ENCODE data around the gene JAZF1.

JAZF1 gene

DNA sequence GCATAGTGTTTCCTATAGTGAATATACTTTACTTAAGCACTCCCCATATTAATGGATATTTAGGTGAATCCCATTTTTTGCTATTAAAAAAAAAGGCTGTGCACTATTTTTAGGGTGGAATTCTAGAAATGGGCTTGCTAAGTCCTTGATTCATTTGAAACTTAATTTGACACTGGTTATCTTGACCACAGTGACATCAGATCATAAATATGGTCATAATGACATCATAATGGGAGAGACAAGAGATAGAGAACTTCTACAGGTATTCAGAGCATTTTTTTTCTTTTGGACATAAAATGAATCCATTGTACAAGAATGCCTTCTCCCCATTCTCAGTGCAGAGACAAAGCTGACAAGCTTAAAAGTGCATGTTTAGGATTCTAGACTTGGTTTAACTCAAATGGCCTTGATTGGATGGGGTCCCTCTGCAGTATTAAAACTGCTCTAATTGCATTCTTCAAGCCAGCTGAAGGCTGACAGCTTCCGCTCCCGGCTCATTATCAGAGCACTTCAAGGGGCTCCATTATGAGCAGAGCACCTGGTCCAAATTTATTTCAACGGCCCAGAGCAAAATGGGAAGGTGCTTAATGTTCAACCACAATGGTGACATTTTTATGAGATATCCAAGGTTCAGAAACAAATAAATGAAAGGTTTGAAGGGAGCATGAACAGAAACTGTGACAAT is 104.8 kb downstream of the JAZF1 start:
- H3K4me2 ChIP-seq (ENCODE audit: low read length): no peak overlapping the region
- H3K36me3 ChIP-seq (ENCODE audit: control insufficient read depth, low read length): no peaks in the 10 kb centered on the region
- no peaks in the 10 kb centered on the region for H3K27me3 ChIP-seq (ENCODE audit: control insufficient read depth, low read length)
- TF ChIP-seq, protein P1, sequence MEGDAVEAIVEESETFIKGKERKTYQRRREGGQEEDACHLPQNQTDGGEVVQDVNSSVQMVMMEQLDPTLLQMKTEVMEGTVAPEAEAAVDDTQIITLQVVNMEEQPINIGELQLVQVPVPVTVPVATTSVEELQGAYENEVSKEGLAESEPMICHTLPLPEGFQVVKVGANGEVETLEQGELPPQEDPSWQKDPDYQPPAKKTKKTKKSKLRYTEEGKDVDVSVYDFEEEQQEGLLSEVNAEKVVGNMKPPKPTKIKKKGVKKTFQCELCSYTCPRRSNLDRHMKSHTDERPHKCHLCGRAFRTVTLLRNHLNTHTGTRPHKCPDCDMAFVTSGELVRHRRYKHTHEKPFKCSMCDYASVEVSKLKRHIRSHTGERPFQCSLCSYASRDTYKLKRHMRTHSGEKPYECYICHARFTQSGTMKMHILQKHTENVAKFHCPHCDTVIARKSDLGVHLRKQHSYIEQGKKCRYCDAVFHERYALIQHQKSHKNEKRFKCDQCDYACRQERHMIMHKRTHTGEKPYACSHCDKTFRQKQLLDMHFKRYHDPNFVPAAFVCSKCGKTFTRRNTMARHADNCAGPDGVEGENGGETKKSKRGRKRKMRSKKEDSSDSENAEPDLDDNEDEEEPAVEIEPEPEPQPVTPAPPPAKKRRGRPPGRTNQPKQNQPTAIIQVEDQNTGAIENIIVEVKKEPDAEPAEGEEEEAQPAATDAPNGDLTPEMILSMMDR (IDR thresholded peaks at IDR 0.05; ENCODE audit: low read depth, low read length, poor library complexity, severe bottlenecking): no peak
- no peak for TF ChIP-seq EZH2phosphoT487 (IDR thresholded peaks at IDR 0.05; ENCODE audit: borderline replicate concordance, low read length)
- H4K20me1 ChIP-seq (ENCODE audit: control insufficient read depth, insufficient read depth, low read depth, low read length): peaks cover 13% of the 10 kb centered on the region; the same call in 1 of the 2 replicates
- H3K9me2 ChIP-seq (replicated peaks; ENCODE audit: control insufficient read depth, low read length): no peaks in the 10 kb centered on the region
- peaks cover 57% of the 10 kb centered on the region for H3K79me2 ChIP-seq (ENCODE audit: control insufficient read depth, low read length)
- no peak overlapping the region for H3K27ac ChIP-seq (ENCODE audit: low read depth, low read length)
- H3K4me3 ChIP-seq (ENCODE audit: low read length): no peak overlapping the region
- H3K9me3 ChIP-seq (ENCODE audit: control insufficient read depth, insufficient read depth, low read length): no peaks in the 10 kb centered on the region
- 0 out of 2 replicates have a peak, but pooled peaks cover 4% of the 10 kb centered on the region for H3F3A ChIP-seq (ENCODE audit: control insufficient read depth, insufficient read depth)
- peaks cover 5% of the 10 kb centered on the region; the same call in 1 of the 2 replicates for H3K4me1 ChIP-seq (ENCODE audit: control insufficient read depth, low read length)

- TF ChIP-seq, protein P1 (IDR thresholded peaks at IDR 0.05; ENCODE audit: low read depth, low read length, poor library complexity, severe bottlenecking): no peak
- TF ChIP-seq EZH2phosphoT487 (IDR thresholded peaks at IDR 0.05; ENCODE audit: borderline replicate concordance, low read length): no peak
- Histone ChIP-seq H3K27me3 (ENCODE audit: control insufficient read depth, low read length) (no peaks in the 10 kb centered on the region), H4K20me1 (ENCODE audit: control insufficient read depth, insufficient read depth, low read depth, low read length) (peaks cover 12% of the 10 kb centered on the region; the same call in 1 of the 2 replicates), H3K36me3 (ENCODE audit: control insufficient read depth, low read length) (no peaks in the 10 kb centered on the region), H3F3A (ENCODE audit: control insufficient read depth, insufficient read depth) (no peaks in the 10 kb centered on the region), H3K4me2 (ENCODE audit: low read length) (no peak overlapping the region), H3K27ac (ENCODE audit: low read depth, low read length) (no peak overlapping the region), H3K79me2 (ENCODE audit: control insufficient read depth, low read length) (peaks cover 63% of the 10 kb centered on the region), H3K9me2 (replicated peaks; ENCODE audit: control insufficient read depth, low read length) (no peaks in the 10 kb centered on the region), H3K4me3 (ENCODE audit: low read length) (no peak overlapping the region), H3K9me3 (ENCODE audit: control insufficient read depth, insufficient read depth, low read length) (no peaks in the 10 kb centered on the region), H3K4me1 (ENCODE audit: control insufficient read depth, low read length) (no peaks in the 10 kb centered on the region; the same call in 1 of the 2 replicates)
These were observed 107.6 kb downstream of the JAZF1 start for GRCh38 chr7:28072876-28073514.

GRCh38 chr7:28071570-28071969 is 109.0 kb downstream of the JAZF1 start:
- Histone ChIP-seq H4K20me1 (ENCODE audit: control insufficient read depth, insufficient read depth, low read depth, low read length) (peaks cover 16% of the 10 kb centered on the region; the same call in 1 of the 2 replicates), H3F3A (ENCODE audit: control insufficient read depth, insufficient read depth) (no peaks in the 10 kb centered on the region), H3K36me3 (ENCODE audit: control insufficient read depth, low read length) (no peaks in the 10 kb centered on the region), H3K9me3 (ENCODE audit: control insufficient read depth, insufficient read depth, low read length) (no peaks in the 10 kb centered on the region), H3K4me1 (ENCODE audit: control insufficient read depth, low read length) (no peaks in the 10 kb centered on the region), H3K79me2 (ENCODE audit: control insufficient read depth, low read length) (peaks cover 58% of the 10 kb centered on the region), H3K9me2 (replicated peaks; ENCODE audit: control insufficient read depth, low read length) (no peaks in the 10 kb centered on the region), H3K27me3 (ENCODE audit: control insufficient read depth, low read length) (no peaks in the 10 kb centered on the region), H3K4me3 (ENCODE audit: low read length) (no peak overlapping the region), H3K27ac (ENCODE audit: low read depth, low read length) (no peak overlapping the region), H3K4me2 (ENCODE audit: low read length) (no peak overlapping the region)
- TF ChIP-seq EZH2phosphoT487 (IDR thresholded peaks at IDR 0.05; ENCODE audit: borderline replicate concordance, low read length): no peak
- TF ChIP-seq, protein P1 (IDR thresholded peaks at IDR 0.05; ENCODE audit: low read depth, low read length, poor library complexity, severe bottlenecking): no peak

Measured in DOHH2 (cell line).